D721Med (cell line): ENCODE measurements around the gene GPATCH2.
"Not testable (repeated sequence)": the region's sequence is repeated elsewhere in the genome, so short reads cannot be mapped to it uniquely, and the experiment has no call there.

Experiments
- DNase-seq: peaks from one replicate; pipeline ENCODE4 v3.0.0; 2011; ENCODE audit warnings: low spot score; ENCODE audit not compliant: insufficient read length
- FAIRE-seq: peaks from 2 replicates; lab custom pipeline; 2011; peaks lifted over from hg19 to GRCh38; lab: Jason Lieb, UNC
- TF ChIP-seq, protein P1 (sequence below): IDR thresholded peaks from 2 replicates; pipeline ENCODE4 v1.5.1; 2012; ENCODE audit warnings: mild to moderate bottlenecking, control low read depth; ENCODE audit not compliant: insufficient read depth; ENCODE audit errors: missing control alignments

The GPATCH2 gene

DNA sequence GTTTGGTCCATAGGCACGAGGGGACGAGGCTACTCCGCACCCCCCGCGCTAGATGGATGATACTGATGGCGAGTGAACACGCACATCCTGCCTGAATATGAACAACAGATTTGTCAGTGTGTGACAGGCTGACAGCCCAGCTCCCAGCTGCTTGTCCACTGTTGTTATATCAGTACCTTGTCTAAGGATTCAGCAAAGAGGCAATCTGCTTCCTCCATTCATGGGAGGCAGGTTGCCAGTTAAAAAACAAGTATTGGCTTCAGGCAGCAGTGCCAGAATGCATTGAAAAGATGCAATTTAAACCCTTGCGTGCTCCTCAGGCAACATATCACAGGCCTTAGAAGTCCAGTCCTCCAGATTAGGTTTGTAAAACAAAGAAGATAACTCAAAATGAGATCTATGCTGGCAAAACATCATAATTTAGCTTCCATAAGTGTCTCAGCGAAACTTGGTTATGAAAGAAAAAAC, 223.3 kb downstream of the GPATCH2 start:
- no peak for DNase-seq
- FAIRE-seq: no peak
- TF ChIP-seq, protein P1, sequence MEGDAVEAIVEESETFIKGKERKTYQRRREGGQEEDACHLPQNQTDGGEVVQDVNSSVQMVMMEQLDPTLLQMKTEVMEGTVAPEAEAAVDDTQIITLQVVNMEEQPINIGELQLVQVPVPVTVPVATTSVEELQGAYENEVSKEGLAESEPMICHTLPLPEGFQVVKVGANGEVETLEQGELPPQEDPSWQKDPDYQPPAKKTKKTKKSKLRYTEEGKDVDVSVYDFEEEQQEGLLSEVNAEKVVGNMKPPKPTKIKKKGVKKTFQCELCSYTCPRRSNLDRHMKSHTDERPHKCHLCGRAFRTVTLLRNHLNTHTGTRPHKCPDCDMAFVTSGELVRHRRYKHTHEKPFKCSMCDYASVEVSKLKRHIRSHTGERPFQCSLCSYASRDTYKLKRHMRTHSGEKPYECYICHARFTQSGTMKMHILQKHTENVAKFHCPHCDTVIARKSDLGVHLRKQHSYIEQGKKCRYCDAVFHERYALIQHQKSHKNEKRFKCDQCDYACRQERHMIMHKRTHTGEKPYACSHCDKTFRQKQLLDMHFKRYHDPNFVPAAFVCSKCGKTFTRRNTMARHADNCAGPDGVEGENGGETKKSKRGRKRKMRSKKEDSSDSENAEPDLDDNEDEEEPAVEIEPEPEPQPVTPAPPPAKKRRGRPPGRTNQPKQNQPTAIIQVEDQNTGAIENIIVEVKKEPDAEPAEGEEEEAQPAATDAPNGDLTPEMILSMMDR: no peak

DNA sequence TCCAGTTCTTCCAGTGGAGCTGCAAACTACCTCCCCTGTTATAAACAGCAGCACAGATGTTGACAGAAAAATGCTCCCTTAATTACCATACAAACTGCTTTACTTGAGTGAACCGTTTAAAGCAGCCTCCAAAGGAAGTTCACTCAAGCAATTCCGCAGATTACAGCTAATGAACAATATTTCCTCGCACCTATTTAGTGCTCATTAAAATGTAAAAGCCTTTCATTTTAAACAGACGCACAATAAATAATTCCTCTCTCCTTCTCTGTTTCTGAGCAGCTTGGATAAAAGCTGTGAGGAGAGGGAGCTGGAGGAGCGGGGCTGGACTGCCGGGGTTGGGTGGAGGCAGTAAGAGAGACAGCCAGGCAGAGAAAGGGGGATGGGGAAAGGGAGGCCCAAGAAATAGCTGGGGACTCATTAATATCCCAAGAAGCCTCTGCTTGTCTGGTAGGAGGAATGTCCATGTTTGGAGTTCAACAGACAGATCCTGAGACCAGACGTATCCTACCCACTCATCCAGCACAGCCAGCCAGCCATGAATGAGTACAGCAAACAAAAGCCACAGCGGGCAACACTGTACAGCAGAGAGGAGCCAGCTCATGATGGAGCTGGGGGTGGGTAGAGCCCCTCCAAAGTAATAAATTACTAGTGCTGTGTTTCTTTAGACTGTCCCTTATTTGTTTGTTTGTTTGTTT, 227.7 kb downstream of the GPATCH2 start:
- DNase-seq (no peak), FAIRE-seq (no peak)
- TF ChIP-seq, protein P1: no peak

DNA sequence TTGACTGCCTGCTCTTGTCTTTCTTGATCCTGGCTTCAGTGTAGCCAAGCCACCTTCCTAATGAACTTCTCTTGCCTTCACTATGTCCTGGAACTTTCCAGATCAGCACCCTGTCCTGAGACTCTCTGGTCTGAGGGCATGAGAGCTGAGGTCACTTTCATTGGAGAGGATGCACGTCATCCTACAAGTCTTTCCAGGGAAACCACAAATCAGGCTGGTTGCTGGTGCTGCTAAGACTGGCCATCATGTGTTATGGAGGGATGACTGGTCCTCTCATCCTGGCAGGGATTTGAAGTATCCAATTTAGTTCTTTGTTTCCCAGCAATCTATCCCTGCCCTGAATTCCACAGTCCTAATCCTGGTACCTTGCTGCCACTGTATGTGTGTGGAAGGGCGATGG, 228.6 kb downstream of the GPATCH2 start:
- FAIRE-seq (no peak), DNase-seq (no peak)
- TF ChIP-seq, protein P1: no peak

DNA sequence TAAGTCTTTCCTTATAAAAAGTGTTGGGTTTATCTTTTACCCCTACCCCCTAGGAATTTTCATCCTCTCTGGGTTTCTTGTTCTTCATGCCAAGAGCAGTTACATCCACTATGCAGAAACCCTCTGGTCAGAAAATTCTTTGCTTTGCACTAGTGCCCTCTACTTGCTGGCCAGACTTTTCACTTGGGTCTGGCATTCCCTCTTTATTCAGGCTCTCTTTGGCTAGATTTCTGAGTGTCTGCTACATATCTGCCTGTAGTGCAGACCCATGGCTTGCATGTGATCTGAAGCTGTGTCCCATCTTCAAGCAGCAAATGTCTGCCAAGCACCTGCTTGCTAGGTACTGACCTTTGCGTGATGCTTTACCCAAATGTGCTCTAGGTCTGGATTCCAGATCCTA, 237.0 kb downstream of the GPATCH2 start:
- no peak for DNase-seq
- TF ChIP-seq, protein P1: peak; percentile 37
- no peak for FAIRE-seq

DNA sequence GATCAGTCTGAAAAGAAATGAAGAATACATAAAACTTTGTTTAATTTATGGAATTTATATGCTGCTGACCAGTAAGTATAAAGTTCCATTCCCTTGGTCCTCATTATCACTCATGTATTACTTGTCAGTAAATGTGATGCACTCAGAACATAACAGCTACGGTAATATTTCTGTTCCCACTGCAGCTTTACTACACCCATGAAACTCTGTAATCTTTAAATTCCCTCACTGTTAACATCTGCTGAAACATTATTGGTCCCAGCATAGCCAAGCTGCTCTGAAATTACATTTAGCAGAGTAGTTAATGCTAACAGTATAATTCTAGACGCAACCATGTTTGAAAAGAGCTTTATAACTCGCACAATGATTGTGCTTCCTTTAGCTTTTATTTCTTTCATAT, 238.4 kb downstream of the GPATCH2 start:
- FAIRE-seq (peak; percentile 51), DNase-seq (no peak)
- TF ChIP-seq, protein P1: no peak

DNA sequence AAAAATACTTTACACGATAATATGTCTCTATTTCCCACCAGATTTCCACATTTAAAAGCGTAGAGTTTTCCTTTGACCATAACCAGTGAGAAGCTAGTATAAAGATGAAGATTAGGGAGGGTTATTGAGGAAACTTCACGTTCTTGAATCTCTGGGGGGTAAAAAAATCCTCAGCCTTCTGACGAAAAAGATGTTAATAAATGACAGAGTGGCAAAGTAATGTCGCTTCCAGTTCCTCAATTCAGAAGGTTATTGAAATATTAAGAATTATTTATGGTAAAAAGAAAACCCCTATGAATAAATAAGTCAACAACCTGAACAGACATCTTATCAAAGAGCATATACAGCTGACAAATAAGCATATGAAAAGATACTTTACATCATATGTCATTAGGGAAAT, 241.0 kb downstream of the GPATCH2 start:
- FAIRE-seq: no peak
- TF ChIP-seq, protein P1: no peak

DNA sequence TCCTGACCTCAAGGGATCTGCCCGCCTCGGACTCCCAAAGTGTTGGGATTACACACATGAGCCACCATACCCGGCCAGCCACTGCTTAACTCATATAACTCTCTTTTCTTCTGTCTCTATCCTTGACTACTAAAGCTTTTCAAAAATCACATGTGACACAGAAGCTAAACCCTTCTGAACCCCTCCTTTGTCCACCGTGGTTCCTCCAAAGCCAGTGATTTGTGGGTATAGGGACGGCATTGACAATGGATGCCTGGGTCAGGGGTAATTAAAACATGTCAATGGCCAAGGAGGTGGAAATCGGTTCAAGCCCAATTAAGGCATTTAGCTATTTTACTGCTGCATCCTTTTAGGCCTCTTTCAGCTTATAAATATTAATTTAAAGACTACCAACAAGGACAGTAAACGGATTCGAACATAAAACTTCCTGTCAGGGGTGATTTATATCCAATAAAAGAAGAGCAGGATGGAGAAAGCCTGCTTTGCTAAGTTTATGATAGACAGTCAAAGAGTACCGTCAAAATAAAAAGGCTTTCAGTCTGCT, 242.3 kb downstream of the GPATCH2 start:
- DNase-seq (no peak), FAIRE-seq (no peak)
- TF ChIP-seq, protein P1: no peak

More for the DNA sequence above, 241.0 kb downstream of the GPATCH2 start:
- no peak for DNase-seq

DNA sequence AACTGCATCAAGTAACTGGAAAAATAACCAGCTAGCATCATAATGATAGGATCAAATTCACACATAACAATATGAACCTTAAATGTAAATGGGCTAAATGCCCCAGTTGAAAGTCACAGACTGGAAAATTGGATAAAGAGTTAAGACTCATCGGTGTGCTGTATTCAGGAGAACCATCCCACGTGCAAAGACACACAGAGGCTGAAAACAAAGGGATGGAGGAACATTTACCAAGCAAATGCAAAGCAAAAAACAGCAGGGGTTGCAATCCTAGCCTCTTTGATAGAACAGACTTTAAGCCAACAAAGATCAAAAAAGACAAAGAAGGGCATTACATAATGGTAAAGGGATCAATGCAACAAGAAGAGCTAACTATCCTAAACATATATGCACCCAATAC, 249.1 kb downstream of the GPATCH2 start:
- FAIRE-seq, DNase-seq: not testable (repeated sequence)

DNA sequence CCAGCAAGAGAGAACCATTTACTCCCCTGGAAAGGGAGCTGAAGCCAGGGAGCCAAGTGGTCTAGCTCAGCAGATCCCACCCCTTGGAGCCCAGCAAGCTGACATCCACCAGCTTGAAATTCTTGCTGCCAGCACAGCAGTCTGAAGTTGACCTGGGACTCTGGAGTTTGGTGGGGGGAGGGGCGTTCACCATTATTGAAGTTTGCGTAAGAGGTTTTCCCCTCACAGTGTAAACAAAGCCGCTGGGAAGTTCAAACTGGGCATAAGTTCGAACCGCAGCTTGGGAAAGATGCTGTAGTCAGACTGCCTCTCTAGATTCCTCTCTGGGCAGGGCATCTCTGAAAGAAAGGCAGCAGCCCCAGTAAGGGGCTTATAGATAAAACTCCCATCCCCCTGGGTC, 251.1 kb downstream of the GPATCH2 start:
- FAIRE-seq, DNase-seq: not testable (repeated sequence)
